RCC 7860 (cell line): ENCODE data around the gene CHRND.
"Not testable (repeated sequence)": the region's sequence is repeated elsewhere in the genome, so short reads cannot be mapped to it uniquely, and the experiment has no call there.

ENCODE experiments used
- DNase-seq: peaks from one replicate; pipeline ENCODE4 v3.0.0-alpha.2; 2015; ENCODE audit warnings: low spot score
- FAIRE-seq: peaks from 2 replicates; lab custom pipeline; 2012; peaks lifted over from hg19 to GRCh38; lab: Jason Lieb, UNC

Gene CHRND

DNA sequence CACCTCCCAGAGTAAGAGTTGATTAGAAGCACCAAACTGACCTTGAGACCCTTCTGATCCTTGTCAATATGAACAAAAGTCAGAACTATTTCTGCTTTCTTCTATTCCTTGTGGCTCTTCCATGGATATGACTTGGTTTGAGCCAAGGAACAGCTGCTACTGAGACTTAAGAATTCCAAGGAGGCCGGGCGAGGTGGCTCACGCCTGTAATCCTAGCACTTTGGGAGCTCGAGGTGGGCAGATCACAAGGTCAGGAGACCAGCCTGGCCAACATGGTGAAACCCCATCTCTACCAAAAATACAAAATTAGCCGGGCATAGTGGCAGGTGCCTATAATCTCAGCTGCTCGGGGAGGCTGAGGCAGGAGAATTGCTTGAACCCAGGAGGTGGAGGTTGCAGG lies 44.5 kb downstream of the CHRND start:
- not testable (repeated sequence) for FAIRE-seq

DNA sequence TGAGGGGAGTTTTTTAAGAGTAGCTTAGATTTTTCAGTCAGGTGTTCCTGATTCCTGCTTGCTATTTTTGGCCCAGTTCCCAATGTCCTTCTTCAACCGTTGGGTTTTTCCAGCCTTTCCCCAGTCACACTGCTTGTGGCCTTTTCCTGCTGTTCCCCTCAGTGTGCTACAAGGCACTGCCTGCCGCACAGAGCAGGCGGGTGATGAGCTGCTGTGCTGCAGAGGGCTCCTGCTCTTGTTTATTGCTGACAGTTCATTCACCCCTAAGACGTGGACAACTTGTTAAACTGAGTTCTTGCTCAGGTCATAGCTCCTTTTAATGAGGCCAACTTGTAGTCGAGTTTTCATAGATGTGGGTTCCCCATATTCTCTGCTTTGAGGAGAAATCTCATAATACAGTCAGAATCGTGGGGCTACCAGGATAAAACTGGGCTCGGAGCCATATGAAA lies 45.1 kb downstream of the CHRND start:
- DNase-seq: peak; percentile 16
- no peak for FAIRE-seq

More for the DNA sequence above, 44.5 kb downstream of the CHRND start:
- not testable (repeated sequence) for DNase-seq

DNA sequence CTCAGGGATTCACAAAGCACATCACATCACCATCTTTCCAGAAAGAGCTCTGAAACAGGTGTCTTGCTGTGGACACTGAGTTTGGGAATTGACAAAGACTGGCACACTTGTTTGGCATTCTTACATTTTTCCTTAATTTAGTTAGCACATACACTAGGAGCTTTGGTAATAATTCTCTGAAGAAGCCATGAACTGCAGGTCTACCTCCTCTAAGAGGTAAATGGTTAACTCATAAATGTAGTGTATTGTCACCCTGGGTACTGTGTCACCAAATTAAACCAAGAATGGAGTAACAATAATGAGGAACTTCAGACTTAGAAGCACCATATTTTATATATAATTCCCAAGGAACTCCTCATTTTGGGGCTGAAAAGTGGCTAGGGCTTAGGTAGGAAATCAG lies 47.1 kb downstream of the CHRND start:
- FAIRE-seq (no peak), DNase-seq (peak; percentile 22)

DNA sequence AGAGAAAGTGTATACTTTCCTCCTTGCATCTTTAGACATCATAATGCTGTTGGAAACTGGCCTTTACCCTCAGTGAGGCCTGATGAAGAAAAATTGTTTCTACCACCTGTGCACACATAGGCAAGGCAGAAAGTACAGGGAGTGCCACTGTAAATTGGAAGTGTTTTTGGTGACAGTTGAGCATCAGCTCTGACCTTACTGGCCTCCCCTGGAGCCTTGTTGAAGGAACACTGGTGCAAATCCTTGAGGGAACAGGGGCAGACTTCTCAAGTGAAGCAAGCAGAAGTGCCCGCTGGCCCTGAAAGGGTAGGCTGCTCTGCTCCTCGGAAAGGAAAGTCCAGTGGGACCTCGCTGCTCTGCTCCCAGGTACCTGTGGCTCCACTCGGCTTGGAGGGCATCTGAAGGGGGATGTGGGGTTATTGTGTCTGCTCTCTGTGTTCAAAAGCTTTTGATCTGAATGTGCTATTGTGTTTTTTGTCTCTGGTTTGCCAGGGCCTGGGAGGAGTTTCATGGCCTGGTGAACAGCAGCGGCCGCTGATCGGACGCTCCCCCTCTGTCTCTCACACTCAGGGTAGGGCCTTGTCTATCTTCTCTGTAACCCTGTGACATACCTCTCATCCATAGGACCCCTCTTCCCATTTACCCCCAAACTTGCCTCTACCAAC lies 47.9 kb downstream of the CHRND start:
- DNase-seq (no peak), FAIRE-seq (no peak)

DNA sequence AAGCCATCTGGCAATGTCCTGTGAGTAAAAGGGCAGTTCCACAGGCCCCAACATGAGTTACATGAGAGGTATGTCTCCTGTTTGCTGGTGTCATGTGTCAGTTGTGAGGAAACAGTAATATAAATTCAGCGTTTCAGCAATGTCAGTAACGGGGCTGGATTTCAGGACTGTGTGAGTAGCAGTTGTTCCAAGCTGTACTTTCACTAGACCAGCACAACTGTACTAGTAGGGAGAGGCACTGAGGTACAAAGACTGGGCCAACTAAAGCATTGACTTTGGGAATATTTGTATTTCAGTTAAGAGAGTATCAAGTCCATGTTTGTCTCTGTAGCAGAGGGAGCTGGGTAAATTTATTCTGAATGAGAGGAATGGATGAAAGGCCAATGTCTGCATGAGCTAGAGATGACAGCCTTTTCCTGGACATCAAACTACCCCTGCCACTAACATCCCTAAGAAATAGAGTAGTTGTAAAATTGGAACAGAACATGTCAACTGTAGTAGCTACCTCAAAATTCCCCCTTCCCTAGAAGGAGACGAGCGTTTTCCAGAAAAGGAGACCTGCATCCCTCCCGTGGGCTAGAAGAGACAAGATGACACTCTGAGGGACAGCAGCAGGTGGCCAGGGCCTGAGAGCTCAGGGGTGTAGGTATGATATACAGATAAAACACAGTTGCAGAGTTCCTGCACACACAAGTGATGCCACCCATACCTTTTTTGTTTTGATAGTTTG lies 48.9 kb downstream of the CHRND start:
- no peak for DNase-seq
- no peak for FAIRE-seq

DNA sequence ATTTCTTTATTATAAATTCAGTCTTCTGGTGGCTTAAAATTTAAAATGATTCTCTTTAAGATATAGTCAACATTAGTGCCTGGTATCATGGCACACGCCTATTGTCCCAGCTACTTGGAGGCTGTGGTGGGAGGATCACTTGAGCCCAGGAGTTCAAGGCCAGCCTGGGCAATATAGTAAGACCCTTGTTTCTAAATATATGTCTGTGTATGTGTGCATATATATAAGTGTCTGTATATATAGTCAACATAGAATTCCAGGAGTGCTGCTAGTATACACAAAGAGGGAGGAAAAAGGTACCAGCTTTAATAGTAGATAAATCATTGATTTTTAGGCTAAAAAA lies 49.4 kb downstream of the CHRND start:
- DNase-seq (no peak), FAIRE-seq (no peak)

DNA sequence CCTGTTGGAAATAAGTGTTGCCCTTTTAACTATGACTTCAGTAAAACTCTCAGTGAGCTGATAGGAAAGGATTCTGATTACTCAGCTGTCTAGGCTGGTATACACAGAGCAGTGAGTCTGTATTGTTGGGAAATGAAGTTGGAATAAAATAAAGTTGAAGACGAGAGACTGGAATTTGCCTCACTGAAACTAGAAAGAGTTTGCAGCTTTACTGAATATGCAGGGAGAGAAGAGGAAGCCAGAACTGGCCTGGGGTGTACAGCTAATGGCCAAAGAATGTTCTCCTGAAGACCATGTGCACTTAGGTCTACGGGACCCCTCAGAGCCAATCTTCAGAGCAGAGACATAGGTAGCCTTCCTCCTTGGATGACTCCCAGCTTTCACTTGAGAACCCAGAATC lies 51.0 kb downstream of the CHRND start:
- DNase-seq (no peak), FAIRE-seq (no peak)

DNA sequence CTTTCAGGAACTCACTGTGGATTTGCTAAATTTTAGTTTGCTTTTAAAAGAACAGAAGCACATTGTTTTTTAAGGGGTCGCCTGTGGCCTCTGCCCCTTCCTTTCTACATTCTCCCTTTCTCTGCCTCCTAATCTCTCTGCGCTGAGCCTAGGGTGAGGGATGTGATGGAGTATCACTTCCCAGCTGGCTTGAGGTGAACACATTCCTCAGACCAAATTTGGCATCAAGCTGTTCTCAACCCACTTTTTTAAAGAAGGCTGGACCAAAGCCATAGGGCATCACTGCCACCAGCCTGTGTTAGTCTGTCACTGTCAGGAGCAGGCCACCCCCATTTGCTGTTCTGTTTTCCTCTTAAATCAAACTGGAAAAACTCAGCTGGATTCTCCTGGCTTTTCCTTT lies 51.9 kb downstream of the CHRND start:
- DNase-seq (no peak), FAIRE-seq (no peak)

DNA sequence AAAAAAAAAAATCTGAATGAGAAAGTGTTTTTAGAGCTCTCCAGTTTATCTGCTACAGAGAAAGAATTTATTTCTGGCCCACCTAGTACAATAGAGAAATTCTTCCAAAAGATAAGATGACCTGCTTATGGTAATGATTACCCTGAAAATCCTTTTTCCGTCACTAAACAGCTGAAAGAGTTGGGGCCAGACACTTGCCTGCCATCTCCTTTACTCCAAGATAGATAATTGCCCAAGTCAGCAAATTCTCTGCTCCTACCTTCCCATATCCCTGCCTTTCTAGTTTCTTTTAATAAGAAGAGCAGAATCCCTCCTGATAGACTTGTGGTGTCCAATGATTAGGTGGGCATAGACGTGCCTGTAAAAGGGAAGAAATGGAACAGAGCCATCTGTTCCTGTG lies 52.7 kb downstream of the CHRND start:
- DNase-seq: no peak

DNA sequence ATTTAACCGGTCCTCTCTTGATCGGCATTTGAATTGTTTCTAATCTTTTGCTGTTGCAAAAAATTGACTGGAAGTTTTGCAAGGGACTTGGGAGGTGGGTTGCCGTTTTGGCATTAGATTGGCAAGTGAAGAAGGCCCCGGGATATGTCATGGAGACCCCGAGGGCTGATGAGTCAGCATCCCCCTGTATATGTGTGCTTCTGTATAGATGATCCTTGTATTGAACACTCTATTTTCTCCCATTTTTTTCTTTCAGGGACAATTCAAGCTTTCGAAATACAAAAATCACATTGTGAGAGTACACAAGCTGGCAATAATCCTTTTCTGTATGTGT lies 54.7 kb downstream of the CHRND start:
- no peak for DNase-seq
- FAIRE-seq: no peak

More for the DNA sequence above, 52.7 kb downstream of the CHRND start:
- FAIRE-seq: no peak

DNA sequence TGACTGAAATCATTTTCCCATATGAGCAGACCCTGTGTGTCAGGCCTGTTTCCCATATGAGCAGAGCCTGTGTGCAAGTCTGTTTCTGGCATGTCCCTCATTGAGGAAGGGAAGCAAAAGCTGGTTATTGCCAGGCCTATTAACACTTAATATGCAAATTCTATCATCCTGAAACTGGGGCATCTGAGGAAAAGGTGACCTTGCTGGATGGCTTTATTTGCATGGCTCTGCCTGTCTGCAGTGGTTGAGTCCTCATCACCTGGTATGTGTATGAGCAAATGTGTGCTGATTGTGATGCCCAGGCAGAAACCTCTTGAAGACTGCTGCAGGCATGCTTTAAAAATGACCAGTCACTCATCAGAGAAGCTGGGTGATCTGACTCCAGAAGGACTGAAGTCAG lies 55.8 kb downstream of the CHRND start:
- DNase-seq (no peak), FAIRE-seq (no peak)

DNA sequence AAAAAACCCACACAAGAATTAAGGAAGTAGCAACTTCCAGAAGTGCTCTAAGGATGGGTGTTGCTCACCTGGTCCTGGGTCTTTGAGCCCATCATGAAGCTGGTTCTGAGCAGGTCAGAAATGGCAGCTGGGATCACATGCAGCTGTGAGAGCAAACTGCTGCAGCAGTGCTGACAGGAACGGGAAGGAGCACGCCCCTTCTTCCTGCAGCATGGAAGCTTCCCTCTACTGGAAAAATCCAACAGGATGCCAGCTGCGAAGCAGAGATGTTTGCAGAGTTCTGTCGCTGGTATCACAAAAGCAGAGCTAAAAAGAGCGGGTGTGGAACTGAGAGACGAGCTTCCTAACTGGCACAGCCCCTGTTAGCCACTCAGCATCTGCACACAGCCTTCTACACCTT lies 58.3 kb downstream of the CHRND start:
- DNase-seq (no peak), FAIRE-seq (no peak)
